GM23338 (cell line): ENCODE measurements around the gene SPSB4. TPM values are rescaled to one million over a fixed set of nuclear protein-coding genes. Genes with fewer than 3 reads are reported as not detected.

ENCODE experiments used
- ATAC-seq: fragments of 200-7000 bp; cut with Tn5 transposase; 3 replicates; pipeline ENCODE4 v1.9.1; 2020
- DNase-seq: peaks from one replicate; pipeline ENCODE4 v3.0.0-alpha.2; 2015; ENCODE audit warnings: low spot score
- H2AFZ ChIP-seq: fragments of 200-600 bp; sonication (generic); 2 replicates; pipeline ENCODE4 v1.8.0; 2016; ENCODE audit warnings: antibody characterized with exemption, mild to moderate bottlenecking, moderate library complexity
- H3F3A ChIP-seq: fragments of 200-600 bp; sonication (generic); replicated peaks from 2 replicates; pipeline ENCODE4 v1.8.0; 2017; ENCODE audit warnings: antibody characterized with exemption, mixed run types, low read depth
- H3K27ac ChIP-seq: fragments of 200-600 bp; sonication (generic); 2 replicates; pipeline ENCODE4 v1.6.1; 2016; ENCODE audit warnings: low read depth
- H3K27me3 ChIP-seq: fragments of 200-600 bp; sonication (generic); 2 replicates; pipeline ENCODE4 v1.8.0; 2016; ENCODE audit warnings: mild to moderate bottlenecking, mixed run types, moderate library complexity; ENCODE audit not compliant: insufficient read depth
- H3K36me3 ChIP-seq: fragments of 200-600 bp; sonication (generic); 2 replicates; pipeline ENCODE4 v1.8.0; 2016; ENCODE audit warnings: mild to moderate bottlenecking; ENCODE audit not compliant: insufficient read depth
- H3K4me1 ChIP-seq: fragments of 200-600 bp; sonication (generic); 2 replicates; pipeline ENCODE4 v1.8.0; 2016; ENCODE audit warnings: mild to moderate bottlenecking, moderate library complexity; ENCODE audit not compliant: insufficient read depth
- H3K4me2 ChIP-seq: fragments of 200-600 bp; sonication (generic); 2 replicates; pipeline ENCODE4 v1.7.1; 2017; ENCODE audit warnings: mixed run types
- H3K4me3 ChIP-seq: fragments of 200-600 bp; sonication (generic); 2 replicates; pipeline ENCODE4 v1.6.1; 2016; ENCODE audit warnings: mixed run types
- H3K79me2 ChIP-seq: fragments of 200-600 bp; sonication (generic); replicated peaks from 2 replicates; pipeline ENCODE4 v1.8.0; 2017; ENCODE audit warnings: mild to moderate bottlenecking; ENCODE audit not compliant: insufficient read depth
- H3K9me2 ChIP-seq: fragments of 200-600 bp; sonication (generic); 2 replicates; pipeline ENCODE4 v1.8.0; 2017; ENCODE audit not compliant: insufficient read depth
- H4K20me1 ChIP-seq: fragments of 200-600 bp; sonication (generic); replicated peaks from 2 replicates; pipeline ENCODE4 v1.8.0; 2017; ENCODE audit warnings: mild to moderate bottlenecking; ENCODE audit not compliant: insufficient read depth
- H3K27ac Mint-ChIP-seq: 2 replicates; pipeline ENCODE4 v1.8.0; 2020; ENCODE audit warnings: inconsistent platforms, mild to moderate bottlenecking, moderate library complexity, mixed read lengths
- H3K27me3 Mint-ChIP-seq: 3 replicates; pipeline ENCODE4 v1.8.0; 2022; ENCODE audit warnings: low read depth, mild to moderate bottlenecking, moderate library complexity, mixed read lengths, inconsistent platforms; ENCODE audit not compliant: insufficient read depth, poor library complexity
- H3K36me3 Mint-ChIP-seq: 3 replicates; pipeline ENCODE4 v1.8.0; 2021; ENCODE audit warnings: low read depth, mild to moderate bottlenecking, inconsistent platforms, moderate library complexity, mixed read lengths
- H3K4me1 Mint-ChIP-seq: 3 replicates; pipeline ENCODE4 v1.8.0; 2020; ENCODE audit warnings: mild to moderate bottlenecking, inconsistent platforms, mixed read lengths
- H3K4me3 Mint-ChIP-seq: 3 replicates; pipeline ENCODE4 v1.8.0; 2021; ENCODE audit warnings: moderate library complexity, mild to moderate bottlenecking, inconsistent platforms, mixed read lengths
- H3K9me3 Mint-ChIP-seq: 3 replicates; pipeline ENCODE4 v1.8.0; 2020; ENCODE audit warnings: moderate library complexity, mild to moderate bottlenecking, inconsistent platforms, mixed read lengths
- CREB1 ChIP-seq: fragments of 250-450 bp; sonication (Bioruptor Pico); IDR thresholded peaks from 2 replicates; pipeline ENCODE4 v1.5.0; 2020; ENCODE audit warnings: low read depth, mild to moderate bottlenecking, moderate library complexity
- CTCF ChIP-seq, 2 experiments: fragments of 200-600 bp in 1 of 2; sonication (generic) in 1 of 2; conservative IDR thresholded peaks; 2 replicates each; pipeline versions ENCODE4 v1.5.1 to v1.6.1; 2016 to 2017; ENCODE audit warnings: antibody characterized with exemption in 2 of 2, low read depth in 2 of 2, mild to moderate bottlenecking in 2 of 2, moderate library complexity in 1 of 2
- ETS1 ChIP-seq: IDR thresholded peaks from 2 replicates; pipeline ENCODE4 v1.6.1; 2016; ENCODE audit warnings: antibody characterized with exemption
- EZH2 ChIP-seq: fragments of 200-600 bp; sonication (generic); IDR thresholded peaks from one replicate; pipeline ENCODE4 v1.8.0; 2017; ENCODE audit warnings: antibody characterized with exemption, mild to moderate bottlenecking, low read depth; ENCODE audit not compliant: unreplicated experiment
- EZH2phosphoT487 ChIP-seq: fragments of 200-600 bp; sonication (generic); IDR thresholded peaks from one replicate; pipeline ENCODE4 v1.8.1; 2018; ENCODE audit warnings: antibody characterized with exemption; ENCODE audit not compliant: unreplicated experiment
- JUNB ChIP-seq: IDR thresholded peaks from one replicate; pipeline ENCODE4 v1.6.1; 2016; ENCODE audit warnings: antibody characterized with exemption; ENCODE audit not compliant: unreplicated experiment
- NANOG ChIP-seq: IDR thresholded peaks from 2 replicates; pipeline ENCODE4 v1.6.1; 2016; ENCODE audit warnings: antibody characterized with exemption, borderline replicate concordance
- POLR2AphosphoS5 ChIP-seq: IDR thresholded peaks from 2 replicates; pipeline ENCODE4 v1.6.1; 2016; ENCODE audit warnings: antibody characterized with exemption, low read depth
- STAT1 ChIP-seq: IDR thresholded peaks from one replicate; pipeline ENCODE4 v1.6.1; 2016; ENCODE audit warnings: antibody characterized with exemption; ENCODE audit not compliant: unreplicated experiment
- ZNF331 ChIP-seq: fragments of 250-450 bp; sonication (Bioruptor Pico); IDR thresholded peaks from 2 replicates; pipeline ENCODE4 v1.5.0; 2020; ENCODE audit warnings: low read depth, mild to moderate bottlenecking, moderate library complexity
- polyA plus RNA-seq: library from polyadenylated mRNA; unstranded; fragments of >200 nt; fragmentation: Nextera tagmentation; extraction: Ambion mirVana; gene quantifications from 2 replicates; pipeline ENCODE4 v1.2.1, GENCODE V29; 2016
- total RNA-seq: library from RNA; depleted of rRNA; stranded (reverse); fragments of >200 nt; shearing (Covaris generic); gene quantifications from 2 replicates; pipeline ENCODE4 v1.2.3, GENCODE V29; 2014
- TF ChIP-seq, protein P1 (sequence below): IDR thresholded peaks from one replicate; pipeline ENCODE4 v1.6.1; 2018; ENCODE audit warnings: antibody characterized with exemption; ENCODE audit not compliant: unreplicated experiment

Gene SPSB4
- total and polyA plus RNA-seq, 2 experiments from 2014 or later = 6.7 to 25.9 TPM

- Histone ChIP-seq H4K20me1 (no peaks in the 10 kb centered on the region; the same call in 1 of the 2 replicates), H3K79me2 (peaks cover 22% of the 10 kb centered on the region), H3K36me3 (no peaks in the 10 kb centered on the region), H3K9me2 (no peaks in the 10 kb centered on the region), H3K27me3 (no peaks in the 10 kb centered on the region), H3K4me1 (peaks cover 3% of the 10 kb centered on the region; the same call in 1 of the 2 replicates), H3K4me3 (no peak overlapping the region), H3K27ac (no peak overlapping the region), H3F3A (no peaks in the 10 kb centered on the region), H2AFZ (no peak overlapping the region), H3K4me2 (no peak overlapping the region)
- no peak overlapping the region for H3K4me3 Mint-ChIP-seq
- peaks cover 4% of the 10 kb centered on the region; the same call in 1 of the 3 replicates for H3K9me3 Mint-ChIP-seq
- no peak for DNase-seq
- H3K27ac Mint-ChIP-seq = no peak overlapping the region
- ATAC-seq = no peak
- TF ChIP-seq, protein P1, sequence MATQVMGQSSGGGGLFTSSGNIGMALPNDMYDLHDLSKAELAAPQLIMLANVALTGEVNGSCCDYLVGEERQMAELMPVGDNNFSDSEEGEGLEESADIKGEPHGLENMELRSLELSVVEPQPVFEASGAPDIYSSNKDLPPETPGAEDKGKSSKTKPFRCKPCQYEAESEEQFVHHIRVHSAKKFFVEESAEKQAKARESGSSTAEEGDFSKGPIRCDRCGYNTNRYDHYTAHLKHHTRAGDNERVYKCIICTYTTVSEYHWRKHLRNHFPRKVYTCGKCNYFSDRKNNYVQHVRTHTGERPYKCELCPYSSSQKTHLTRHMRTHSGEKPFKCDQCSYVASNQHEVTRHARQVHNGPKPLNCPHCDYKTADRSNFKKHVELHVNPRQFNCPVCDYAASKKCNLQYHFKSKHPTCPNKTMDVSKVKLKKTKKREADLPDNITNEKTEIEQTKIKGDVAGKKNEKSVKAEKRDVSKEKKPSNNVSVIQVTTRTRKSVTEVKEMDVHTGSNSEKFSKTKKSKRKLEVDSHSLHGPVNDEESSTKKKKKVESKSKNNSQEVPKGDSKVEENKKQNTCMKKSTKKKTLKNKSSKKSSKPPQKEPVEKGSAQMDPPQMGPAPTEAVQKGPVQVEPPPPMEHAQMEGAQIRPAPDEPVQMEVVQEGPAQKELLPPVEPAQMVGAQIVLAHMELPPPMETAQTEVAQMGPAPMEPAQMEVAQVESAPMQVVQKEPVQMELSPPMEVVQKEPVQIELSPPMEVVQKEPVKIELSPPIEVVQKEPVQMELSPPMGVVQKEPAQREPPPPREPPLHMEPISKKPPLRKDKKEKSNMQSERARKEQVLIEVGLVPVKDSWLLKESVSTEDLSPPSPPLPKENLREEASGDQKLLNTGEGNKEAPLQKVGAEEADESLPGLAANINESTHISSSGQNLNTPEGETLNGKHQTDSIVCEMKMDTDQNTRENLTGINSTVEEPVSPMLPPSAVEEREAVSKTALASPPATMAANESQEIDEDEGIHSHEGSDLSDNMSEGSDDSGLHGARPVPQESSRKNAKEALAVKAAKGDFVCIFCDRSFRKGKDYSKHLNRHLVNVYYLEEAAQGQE = no peak
- TF ChIP-seq NANOG = no peak
- TF ChIP-seq JUNB = no peak
- TF ChIP-seq CREB1 (CRISPR knock-in tag) = no peak
- TF ChIP-seq STAT1 = no peak
- no peak for TF ChIP-seq ETS1
- TF ChIP-seq EZH2 = no peak
- no peak for TF ChIP-seq ZNF331 (CRISPR knock-in tag)
- no peak for TF ChIP-seq CTCF (conservative IDR thresholded peaks at IDR 0.05; ENCODE audit: low read depth in 2 of 2)
- no peak for TF ChIP-seq EZH2phosphoT487
- TF ChIP-seq POLR2AphosphoS5 = no peak
- peaks cover 32% of the 10 kb centered on the region for H3K4me1 Mint-ChIP-seq
- H3K36me3 Mint-ChIP-seq = peaks cover 5% of the 10 kb centered on the region
- peaks cover 5% of the 10 kb centered on the region for H3K27me3 Mint-ChIP-seq
Observed at GRCh38 chr3:141059816-141060215, 8.7 kb downstream of the SPSB4 start.
